Measurements from ENCODE around the gene EMC9.

The EMC9 gene

GRCh38 chr14:24146978-24147760, 5.8 kb upstream of the EMC9 start, which contains the start of gene RNF31:
Gene RNF31, plus strand, starts transcription at chr14:24147498. Its CDS starts 201 bp downstream, at chr14:24147699.
- peak; percentile 97 for DNase-seq

- peak; percentile 75 for DNase-seq
Measured at GRCh38 chr14:24146453-24146977, 5.1 kb upstream of the EMC9 start, which contains the start of gene PSME2. Gene PSME2, minus strand, starts transcription at chr14:24146610. Its CDS starts 29 bp downstream, at chr14:24146581.

DNA sequence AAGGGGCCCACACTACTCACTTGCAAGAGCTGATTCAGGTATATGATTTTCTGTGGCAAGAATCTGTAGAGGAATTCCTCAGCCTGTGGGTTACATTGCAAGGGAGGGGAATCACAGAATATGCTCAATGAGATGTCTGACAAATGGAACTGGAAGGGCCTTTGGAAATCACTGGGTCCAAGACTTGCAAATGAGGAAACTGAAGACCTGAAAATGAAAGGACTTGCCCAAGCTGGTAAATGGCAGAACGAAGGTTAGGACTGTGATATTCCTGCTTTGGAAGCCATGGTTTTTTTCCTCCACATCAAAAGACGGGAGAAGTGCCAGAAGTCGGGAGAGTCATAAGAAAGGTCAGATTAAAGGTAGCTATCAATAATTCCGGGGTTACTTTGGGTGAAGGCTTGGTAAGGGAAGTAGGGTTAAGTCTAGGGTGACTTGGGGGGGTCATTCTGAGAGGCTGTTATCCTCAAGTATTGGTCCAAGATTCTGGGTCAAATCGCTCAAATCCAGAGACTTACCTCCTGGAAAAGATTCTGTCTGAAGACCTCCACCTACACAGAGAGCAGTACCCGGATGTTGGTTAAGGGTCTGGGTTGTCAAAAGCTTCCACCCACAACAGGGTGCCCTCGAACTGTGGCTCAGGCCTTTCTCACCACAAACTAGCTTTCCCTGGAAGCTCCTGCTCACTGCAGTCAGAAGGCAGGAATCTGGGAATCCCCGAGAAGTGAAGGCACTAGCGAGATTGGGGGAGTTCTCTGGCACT, 4.5 kb upstream of the EMC9 start:
- DNase-seq, result no peak

GRCh38 chr14:24145219-24145618, 3.8 kb upstream of the EMC9 start:
- DNase-seq, result no peak

DNA sequence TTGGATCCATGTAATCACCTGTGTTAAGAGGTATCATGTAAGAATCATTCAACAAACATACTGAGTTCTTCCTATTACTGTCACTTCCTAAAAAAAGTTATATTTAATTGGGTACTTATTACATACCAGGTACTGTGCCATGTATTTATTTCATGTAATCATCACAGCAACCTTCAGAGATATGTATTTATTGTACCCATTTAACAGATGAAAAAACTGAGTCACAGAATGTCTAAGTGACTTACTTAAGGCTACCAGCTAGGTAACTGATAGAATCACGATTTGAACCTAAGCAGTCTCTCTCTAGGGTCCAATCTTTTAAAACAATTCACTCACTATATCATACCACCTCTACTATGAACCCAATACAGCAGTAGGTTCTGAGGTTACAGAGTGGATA, 3.1 kb upstream of the EMC9 start:
- DNase-seq, result no peak

DNA sequence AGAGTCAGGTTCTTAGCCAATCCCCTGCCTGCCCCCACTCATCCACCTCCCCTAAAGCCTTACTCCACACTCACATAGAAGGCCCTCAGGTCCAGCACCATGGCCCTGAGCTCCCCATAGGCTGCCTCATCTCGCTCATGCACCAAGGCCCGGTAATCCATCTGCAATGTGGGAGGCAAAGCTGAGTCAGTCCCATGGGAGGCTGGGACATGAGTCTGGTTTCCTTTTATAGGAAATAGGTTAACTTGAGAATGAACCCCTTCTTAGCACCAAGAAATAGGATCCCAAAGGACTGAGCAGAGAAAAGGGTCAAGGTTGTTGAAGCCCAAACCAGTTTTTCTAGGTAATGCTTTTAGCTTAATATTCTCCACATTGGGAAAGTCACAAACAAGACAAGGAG, 2.1 kb upstream of the EMC9 start:
- DNase-seq, result no peak

DNA sequence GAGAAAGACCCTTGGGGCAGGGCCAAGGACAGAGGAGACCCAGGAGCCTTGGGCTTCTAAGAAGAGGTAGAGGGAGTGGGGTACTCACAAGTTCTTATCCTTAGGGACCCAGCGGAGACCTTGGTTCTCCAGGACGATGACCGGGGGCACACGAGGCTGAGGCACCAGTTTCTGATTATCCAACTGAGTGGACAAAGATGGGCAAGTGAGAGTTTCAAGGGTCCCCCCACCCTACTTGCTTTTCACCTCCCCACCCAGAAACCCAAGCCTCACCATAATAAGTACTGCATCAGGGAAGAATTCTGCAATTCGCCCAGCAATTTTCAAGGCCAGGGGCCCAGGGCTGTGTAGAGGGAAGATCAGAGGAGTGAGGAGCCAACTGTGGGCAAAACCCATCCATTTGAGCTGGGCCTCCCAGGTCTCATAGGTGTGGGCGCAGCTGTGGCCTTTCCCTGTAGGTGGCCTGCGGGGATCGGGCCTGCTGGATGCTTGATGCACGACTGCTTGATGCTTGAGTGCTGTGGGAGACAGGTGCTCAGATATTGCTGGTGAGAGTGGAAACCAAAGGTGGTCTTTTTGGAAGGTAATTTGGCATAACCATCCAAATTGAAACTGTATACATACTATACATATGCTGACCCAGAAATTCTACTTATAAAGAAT, 2.0 kb downstream of the EMC9 start:
- no peak for DNase-seq

- no peak for DNase-seq
Measured at GRCh38 chr14:24138396-24139271, 2.8 kb downstream of the EMC9 start.

DNA sequence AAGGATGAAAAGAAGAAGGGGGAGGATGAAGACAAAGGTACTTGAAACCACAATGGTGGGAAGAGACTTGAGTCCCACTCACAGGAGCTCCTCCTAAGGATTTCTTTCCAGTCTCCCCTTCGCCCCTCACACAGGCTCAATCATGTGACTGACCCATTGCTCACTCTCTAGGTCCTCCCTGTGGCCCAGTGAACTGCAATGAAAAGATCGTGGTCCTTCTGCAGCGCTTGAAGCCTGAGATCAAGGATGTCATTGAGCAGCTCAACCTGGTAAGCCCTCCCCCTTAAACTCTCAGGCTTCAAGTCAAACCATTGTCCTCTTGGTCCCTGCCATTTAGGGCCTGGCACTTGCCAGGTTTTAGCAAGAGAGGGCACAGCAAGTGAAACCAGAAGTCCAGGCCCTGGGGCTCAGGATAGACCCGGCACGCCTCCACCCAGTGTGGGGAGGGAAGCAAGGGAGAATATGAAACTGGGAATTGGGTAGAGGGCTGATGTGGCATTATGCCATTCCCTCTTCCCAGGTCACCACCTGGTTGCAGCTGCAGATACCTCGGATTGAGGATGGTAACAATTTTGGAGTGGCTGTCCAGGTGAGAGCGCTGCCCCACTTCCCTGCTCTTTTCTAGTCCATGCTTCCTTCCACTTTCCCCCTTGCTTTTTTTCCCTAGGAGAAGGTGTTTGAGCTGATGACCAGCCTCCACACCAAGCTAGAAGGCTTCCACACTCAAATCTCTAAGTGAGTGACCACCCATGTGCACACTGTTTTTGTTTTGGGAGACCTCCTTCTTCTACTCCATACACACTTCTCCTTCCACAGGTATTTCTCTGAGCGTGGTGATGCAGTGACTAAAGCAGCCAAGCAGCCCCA, 3.6 kb downstream of the EMC9 start:
- DNase-seq, result no peak

- no peak for DNase-seq
Measured at GRCh38 chr14:24136684-24137528, 4.5 kb downstream of the EMC9 start.

DNA sequence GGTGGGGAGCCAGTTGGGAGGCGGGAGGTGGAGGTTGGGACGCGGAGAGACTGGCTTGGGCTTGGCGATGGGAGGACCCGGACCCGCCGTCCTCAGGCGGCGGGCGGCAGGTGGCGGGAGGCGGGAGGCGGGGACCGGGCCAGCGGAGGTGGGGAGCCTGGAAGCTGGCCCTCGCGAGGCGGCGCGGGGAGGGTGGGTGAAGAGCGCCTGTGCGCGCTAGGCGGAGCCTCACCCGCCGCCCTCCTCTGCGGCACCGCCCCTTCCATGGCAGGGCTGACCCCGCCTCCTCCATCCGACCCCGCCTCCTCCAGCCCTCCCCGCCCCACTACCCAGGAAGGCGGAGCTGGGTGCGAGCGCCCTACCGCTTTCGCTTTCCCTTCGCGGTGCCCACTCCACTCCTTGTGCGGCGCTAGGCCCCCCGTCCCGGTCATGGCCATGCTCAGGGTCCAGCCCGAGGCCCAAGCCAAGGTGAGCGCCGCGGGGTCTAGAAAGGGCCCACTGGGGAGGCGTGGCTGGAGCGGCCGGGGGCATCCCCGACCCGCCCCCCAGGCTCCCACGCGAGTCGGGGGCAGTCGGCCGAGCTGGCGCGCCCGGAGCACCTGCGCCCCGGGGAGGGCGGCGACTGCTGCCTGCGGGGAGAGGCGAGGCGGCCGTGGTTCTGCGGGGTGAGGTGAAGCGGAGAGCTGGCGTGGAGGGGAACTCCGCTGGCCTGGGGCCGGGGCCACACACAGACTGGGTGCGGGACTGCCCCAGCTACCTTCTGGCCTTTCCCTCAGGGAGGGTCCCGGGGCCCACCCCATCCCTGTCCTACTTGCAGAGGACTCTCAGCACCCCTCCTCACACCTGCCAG, 5.3 kb downstream of the EMC9 start, which contains the start of gene PSME1:
Gene PSME1 (plus strand): TSS at position 361 of the 850 bp plus-strand sequence. CDS start 69 bp downstream, at position 430.
- DNase-seq, result peak; percentile 95

DNA sequence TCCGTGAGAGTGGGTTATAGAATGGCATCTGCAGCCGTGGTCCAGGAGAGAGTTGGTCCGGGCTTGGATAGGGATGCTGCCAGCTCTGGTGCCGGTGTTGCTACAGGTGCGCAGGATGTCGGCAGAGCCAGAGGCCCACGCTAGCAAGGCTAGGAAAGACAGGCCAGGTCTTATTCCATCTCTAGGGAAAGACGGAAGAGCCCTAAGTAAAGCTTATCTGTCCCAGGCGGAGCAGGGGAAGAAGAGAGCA, 5.9 kb downstream of the EMC9 start:
- no peak for DNase-seq

DNA sequence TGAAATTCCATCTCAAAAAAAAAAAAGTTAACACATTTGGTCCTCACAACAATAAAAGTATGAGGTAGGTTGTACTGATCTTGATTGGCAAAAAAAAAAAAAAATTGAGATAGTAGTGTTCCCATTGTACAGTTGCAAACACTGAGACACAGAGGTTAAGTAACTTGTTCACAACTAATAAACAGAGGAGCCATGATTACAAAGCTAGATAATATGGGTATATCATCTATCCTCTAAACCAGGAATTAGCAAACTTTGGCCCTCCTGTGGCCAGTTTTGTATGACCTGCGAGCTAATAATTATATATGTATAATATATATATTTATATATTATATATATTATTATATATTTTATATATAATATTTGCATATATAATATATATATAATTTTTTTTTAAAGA, 7.7 kb downstream of the EMC9 start:
- DNase-seq, result no peak

DNA sequence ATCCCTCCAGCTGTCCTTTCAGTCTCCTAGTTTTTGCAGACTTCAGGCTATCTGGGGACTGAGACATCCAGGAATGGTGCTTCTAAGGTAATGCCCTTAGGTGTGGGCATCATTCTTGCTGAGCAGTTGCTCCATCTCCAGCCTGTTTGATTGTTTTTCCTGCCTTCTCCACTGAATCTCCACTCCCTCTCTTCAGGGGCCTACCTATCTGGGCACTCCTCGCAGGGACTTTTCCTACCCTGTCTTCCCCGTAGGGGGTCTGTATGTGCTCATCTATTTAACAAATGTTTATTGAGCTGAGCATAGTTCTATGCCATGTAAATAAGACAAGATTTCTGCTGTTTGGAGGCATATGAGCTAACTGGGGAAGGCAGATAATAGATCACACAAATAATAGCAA, 8.4 kb downstream of the EMC9 start:
- DNase-seq, result no peak

DNA sequence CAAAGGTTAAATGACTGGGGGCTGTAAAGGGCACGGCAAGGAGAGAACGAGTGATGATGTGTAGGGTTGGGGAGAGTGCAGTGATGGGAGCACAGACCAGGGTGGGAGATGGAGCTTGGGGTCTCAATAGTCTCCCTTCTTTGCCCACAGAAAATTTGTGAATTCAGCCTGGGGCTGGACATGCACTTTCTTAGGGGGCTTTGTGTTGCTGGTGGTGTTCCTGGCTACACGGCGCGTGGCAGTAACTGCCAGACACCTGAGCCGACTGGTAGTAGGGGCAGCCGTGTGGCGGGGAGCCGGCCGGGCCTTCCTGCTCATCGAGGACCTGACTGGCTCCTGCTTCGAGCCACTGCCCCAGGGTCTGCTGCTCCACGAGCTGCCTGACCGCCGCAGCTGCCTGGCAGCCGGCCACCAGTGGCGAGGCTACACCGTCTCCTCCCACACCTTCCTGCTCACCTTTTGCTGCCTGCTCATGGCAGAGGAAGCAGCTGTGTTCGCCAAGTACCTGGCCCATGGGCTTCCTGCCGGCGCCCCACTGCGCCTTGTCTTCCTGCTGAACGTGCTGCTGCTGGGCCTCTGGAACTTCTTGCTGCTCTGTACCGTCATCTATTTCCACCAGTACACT, 9.2 kb downstream of the EMC9 start:
- no peak for DNase-seq

DNA sequence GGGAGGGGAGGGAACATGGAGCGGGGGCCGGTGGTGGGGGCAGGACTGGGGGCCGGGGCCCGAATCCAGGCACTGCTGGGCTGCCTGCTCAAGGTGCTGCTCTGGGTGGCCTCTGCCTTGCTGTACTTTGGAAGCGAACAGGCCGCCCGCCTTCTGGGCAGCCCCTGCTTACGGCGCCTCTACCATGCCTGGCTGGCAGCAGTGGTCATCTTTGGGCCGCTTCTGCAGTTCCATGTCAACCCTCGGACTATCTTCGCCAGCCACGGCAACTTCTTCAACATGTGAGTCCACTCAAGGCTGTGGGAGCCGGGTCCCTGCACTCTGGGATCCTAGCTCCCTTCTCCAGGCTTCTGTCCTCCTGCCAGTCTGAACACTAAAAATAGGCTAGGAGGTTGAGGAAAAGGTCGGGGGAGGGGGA, 9.8 kb downstream of the EMC9 start:
- DNase-seq, result no peak

DNA sequence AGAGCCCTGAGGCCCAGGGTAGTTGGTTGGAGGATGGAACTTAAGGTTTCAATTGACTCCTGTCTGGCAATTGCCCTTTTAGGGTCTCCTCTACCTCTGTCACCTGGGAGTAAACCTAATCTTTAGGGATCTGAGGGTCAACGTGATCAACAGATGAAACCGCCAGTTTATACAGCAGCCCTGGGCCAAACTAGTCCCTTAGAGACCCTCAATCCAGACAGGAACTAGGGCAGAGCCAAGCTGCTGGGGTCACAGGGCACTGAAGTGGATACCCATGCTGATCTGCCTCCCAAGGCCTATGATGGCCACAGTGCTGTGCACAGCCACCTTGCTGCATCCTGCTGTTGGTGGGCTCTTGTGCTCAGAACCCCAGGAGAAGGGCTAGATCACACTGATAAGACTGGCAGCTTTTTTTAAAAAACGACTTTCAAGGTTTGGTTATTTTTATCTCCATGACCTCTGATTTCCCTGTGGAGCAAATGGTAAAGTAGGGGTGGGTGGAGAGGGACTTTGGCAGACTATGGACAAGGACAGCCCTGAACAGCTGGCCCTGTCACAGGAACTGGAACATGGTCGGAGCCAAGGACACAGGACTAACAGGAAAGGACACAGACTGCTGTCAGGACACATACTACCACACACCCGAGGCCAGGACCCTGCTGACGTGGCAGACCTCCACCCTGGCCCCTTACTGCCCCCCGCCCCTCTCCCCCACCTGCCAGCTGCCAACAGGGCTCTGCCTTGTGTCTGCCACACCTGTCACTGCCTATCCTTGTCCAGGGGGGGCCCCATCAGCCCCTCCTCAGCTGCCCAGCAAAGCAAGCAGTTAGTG, 10.5 kb downstream of the EMC9 start:
- no peak for DNase-seq

- DNase-seq, result no peak
Measured at GRCh38 chr14:24130380-24130716, 11.0 kb downstream of the EMC9 start, which contains the start of gene FITM1. Gene FITM1, plus strand, starts transcription at chr14:24130659. Its CDS starts 905 bp downstream, at chr14:24131564.

All from activated CD8-positive, alpha-beta memory T cell treated with anti-CD3 and anti-CD28 coated beads, Interleukin-2, amount 50 U/mL, for 4 hours (primary cell).